IMR-90 (cell line): ENCODE measurements around the gene MLF2. TPM values are rescaled to one million over a fixed set of nuclear protein-coding genes. Genes with fewer than 3 reads are reported as not detected.

Experiments
- ATAC-seq: fragments of 200-7000 bp; cut with Tn5 transposase; 2 replicates; pipeline ENCODE4 v1.9.1; 2020; ENCODE audit warnings: low read depth, mild to moderate bottlenecking, moderate library complexity
- BruUV-seq: library from RNA; stranded (reverse); fragments of 400-500 nt; replicated peaks from 2 replicates; lab custom pipeline; 2021; lab: Mats Ljungman, UMichigan
- CTCF ChIA-PET: fragments of 300-600 bp; formaldehyde crosslinking; extraction: SDS; loops from one replicate; lab custom pipeline; 2021; ENCODE audit warnings: antibody characterized with exemption; lab: Yijun Ruan, JAX
- POLR2A ChIA-PET: fragments of 300-600 bp; sonication (Branson Sonifier 250); formaldehyde crosslinking; loops from one replicate; lab custom pipeline; 2022; ENCODE audit warnings: antibody characterized with exemption; ENCODE audit not compliant: unreplicated experiment; lab: Charles Lee
- DNase-seq: peaks from one replicate; pipeline ENCODE4 v3.0.0; 2013
- H2AFZ ChIP-seq: replicated peaks from 2 replicates; pipeline ENCODE3; 2013; ENCODE audit warnings: low read length, mild to moderate bottlenecking; ENCODE audit not compliant: poor library complexity
- H2AK5ac ChIP-seq: 2 replicates; pipeline ENCODE4 v1.6.1; 2013; ENCODE audit warnings: low read depth, low read length, inconsistent platforms
- H2AK9ac ChIP-seq: replicated peaks from 2 replicates; pipeline ENCODE3; 2013; ENCODE audit warnings: mild to moderate bottlenecking, low read depth, low read length, moderate library complexity; ENCODE audit not compliant: poor library complexity
- H2BK120ac ChIP-seq: 2 replicates; pipeline ENCODE4 v1.6.1; 2013; ENCODE audit warnings: low read depth, low read length, inconsistent platforms
- H2BK15ac ChIP-seq: 3 replicates; pipeline ENCODE4 v1.6.1; 2013; ENCODE audit warnings: low read depth, low read length, inconsistent platforms
- H2BK20ac ChIP-seq: 2 replicates; pipeline ENCODE4 v1.6.1; 2013; ENCODE audit warnings: low read depth, mild to moderate bottlenecking, inconsistent platforms, low read length, moderate library complexity
- H2BK5ac ChIP-seq: 2 replicates; pipeline ENCODE4 v1.6.1; 2013; ENCODE audit warnings: mild to moderate bottlenecking, low read depth, low read length, inconsistent platforms; ENCODE audit not compliant: poor library complexity, severe bottlenecking
- H3K14ac ChIP-seq: replicated peaks from 2 replicates; pipeline ENCODE4 v1.6.1; 2013; ENCODE audit warnings: low read depth, low read length, inconsistent platforms
- H3K18ac ChIP-seq: 2 replicates; pipeline ENCODE4 v1.6.1; 2013; ENCODE audit warnings: low read depth, low read length, control low read depth
- H3K23ac ChIP-seq: 2 replicates; pipeline ENCODE4 v1.6.1; 2013; ENCODE audit warnings: low read depth, low read length, inconsistent platforms
- H3K27ac ChIP-seq: 2 replicates; pipeline ENCODE4 v1.5.1; 2013; ENCODE audit warnings: mild to moderate bottlenecking, control low read depth, low read length; ENCODE audit not compliant: insufficient read depth
- H3K27me3 ChIP-seq: 2 replicates; pipeline ENCODE4 v1.6.1; 2013; ENCODE audit warnings: low read length; ENCODE audit not compliant: control insufficient read depth, insufficient read depth
- H3K36me3 ChIP-seq: 2 replicates; pipeline ENCODE4 v1.6.1; 2013; ENCODE audit warnings: low read length, mixed read lengths; ENCODE audit not compliant: control insufficient read depth, insufficient read depth
- H3K4ac ChIP-seq: 2 replicates; pipeline ENCODE4 v1.6.1; 2013; ENCODE audit warnings: low read depth, low read length, inconsistent platforms
- H3K4me1 ChIP-seq: 2 replicates; pipeline ENCODE4 v1.6.1; 2013; ENCODE audit warnings: low read length, mixed read lengths; ENCODE audit not compliant: control insufficient read depth, insufficient read depth
- H3K4me2 ChIP-seq: 2 replicates; pipeline ENCODE4 v1.6.1; 2013; ENCODE audit warnings: low read depth, mild to moderate bottlenecking, control low read depth, low read length, moderate library complexity
- H3K4me3 ChIP-seq: 2 replicates; pipeline ENCODE4 v1.5.1; 2013; ENCODE audit warnings: low read depth, mild to moderate bottlenecking, control low read depth, low read length, moderate library complexity; ENCODE audit not compliant: insufficient read depth
- H3K56ac ChIP-seq: 2 replicates; pipeline ENCODE4 v1.6.1; 2013; ENCODE audit warnings: low read length, inconsistent platforms; ENCODE audit not compliant: insufficient read depth; ENCODE audit errors: extremely low read depth
- H3K79me1 ChIP-seq, 2 experiments: 2 replicates each; pipeline ENCODE4 v1.6.1; 2013; ENCODE audit warnings: low read length in 2 of 2, inconsistent platforms in 1 of 2, low read depth in 1 of 2
- H3K9ac ChIP-seq: 2 replicates; pipeline ENCODE4 v1.6.1; 2013; ENCODE audit warnings: low read depth, low read length, control low read depth
- H3K9me1 ChIP-seq: 2 replicates; pipeline ENCODE4 v1.6.1; 2013; ENCODE audit warnings: low read length, inconsistent platforms; ENCODE audit not compliant: insufficient read depth
- H3K9me3 ChIP-seq: 2 replicates; pipeline ENCODE4 v1.6.1; 2013; ENCODE audit warnings: low read length; ENCODE audit not compliant: control insufficient read depth, insufficient read depth
- H4K20me1 ChIP-seq: 2 replicates; pipeline ENCODE4 v1.6.1; 2013; ENCODE audit warnings: low read length, inconsistent platforms; ENCODE audit not compliant: insufficient read depth
- H4K5ac ChIP-seq: 2 replicates; pipeline ENCODE4 v1.6.1; 2013; ENCODE audit warnings: mild to moderate bottlenecking, low read depth, low read length, control low read depth
- H4K8ac ChIP-seq, 2 experiments: 2 replicates each; pipeline ENCODE4 v1.6.1; 2013; ENCODE audit warnings: low read depth in 2 of 2, low read length in 2 of 2, control low read depth in 1 of 2, inconsistent platforms in 1 of 2
- H4K91ac ChIP-seq: 2 replicates; pipeline ENCODE4 v1.6.1; 2013; ENCODE audit warnings: low read depth, low read length, inconsistent platforms; ENCODE audit not compliant: insufficient read depth
- CEBPB ChIP-seq: IDR thresholded peaks from 2 replicates; pipeline ENCODE4 v1.6.1; 2012; ENCODE audit warnings: low read depth, low read length, improper control_type of control experiment
- CHD1 ChIP-seq: IDR thresholded peaks from 2 replicates; pipeline ENCODE4 v1.6.1; 2012; ENCODE audit warnings: low read depth, low read length, improper control_type of control experiment
- MAFK ChIP-seq: IDR thresholded peaks from 2 replicates; pipeline ENCODE4 v1.6.1; 2012; ENCODE audit warnings: low read depth, low read length, improper control_type of control experiment
- NFE2L2 ChIP-seq: fragments of 150-350 bp; IDR thresholded peaks from 2 replicates; pipeline ENCODE4 v1.6.1; 2016; ENCODE audit warnings: low read depth, mild to moderate bottlenecking, low read length
- RCOR1 ChIP-seq: IDR thresholded peaks from 2 replicates; pipeline ENCODE4 v1.6.1; 2012; ENCODE audit warnings: mild to moderate bottlenecking, low read length, improper control_type of control experiment; ENCODE audit not compliant: insufficient replicate concordance
- WGBS, 2 experiments: methylation state at CpG; one replicate each; pipeline versions ENCODE4 v1.1.5 to v1.1.7; 2013; ENCODE audit warnings: missing lambda C conversion rate in 2 of 2; ENCODE audit not compliant: insufficient read length in 1 of 2; ENCODE audit errors: extremely low coverage in 2 of 2; 5-methylcytosine and 5-hydroxymethylcytosine counted together
- dilution Hi-C: fragments of 300-500 bp; cut with HindIII; formaldehyde crosslinking; loops from one replicate; pipeline ENCODE4 v1.14.3; 2018; ENCODE audit warnings: low sequenced_read_pairs; ENCODE audit not compliant: unreplicated experiment
- in situ Hi-C: fragments of 300-500 bp; cut with MboI; formaldehyde crosslinking; loops from 3 replicates; pipeline ENCODE4 v1.14.3; 2019; ENCODE audit warnings: low sequenced_read_pairs, inconsistent platforms, mixed read lengths
- intact Hi-C: fragments of 100-400 bp; cut with micrococcal nuclease; formaldehyde crosslinking; loops from 2 replicates; pipeline ENCODE4 v1.10.0; 2022
- polyA plus RNA-seq, 3 experiments: library from polyadenylated mRNA; depleted of rRNA; stranded (reverse); fragments of >200 nt; gene quantifications; 2 replicates each; pipeline ENCODE4 v1.2.3, GENCODE V29; 2012; ENCODE audit warnings: low replicate concordance in 1 of 3
- total RNA-seq: library from RNA; depleted of rRNA; stranded (reverse); fragments of >200 nt; gene quantifications from 2 replicates; pipeline ENCODE4 v1.2.3, GENCODE V29; 2012
- TF ChIP-seq, protein P1 (sequence below): conservative IDR thresholded peaks from 2 replicates; pipeline ENCODE4 v1.5.1; 2012; ENCODE audit warnings: mild to moderate bottlenecking, low read depth, low read length, improper control_type of control experiment
- TF ChIP-seq, protein P2 (sequence below): fragments of 150-350 bp; IDR thresholded peaks from 2 replicates; pipeline ENCODE4 v1.6.1; 2016; ENCODE audit warnings: low read depth, mild to moderate bottlenecking, low read length, moderate library complexity, borderline replicate concordance

MLF2 gene
- total and polyA plus RNA-seq, 2 of the 4 experiments (the other 2 are of a cell fraction), result 236 to 403 TPM

DNA sequence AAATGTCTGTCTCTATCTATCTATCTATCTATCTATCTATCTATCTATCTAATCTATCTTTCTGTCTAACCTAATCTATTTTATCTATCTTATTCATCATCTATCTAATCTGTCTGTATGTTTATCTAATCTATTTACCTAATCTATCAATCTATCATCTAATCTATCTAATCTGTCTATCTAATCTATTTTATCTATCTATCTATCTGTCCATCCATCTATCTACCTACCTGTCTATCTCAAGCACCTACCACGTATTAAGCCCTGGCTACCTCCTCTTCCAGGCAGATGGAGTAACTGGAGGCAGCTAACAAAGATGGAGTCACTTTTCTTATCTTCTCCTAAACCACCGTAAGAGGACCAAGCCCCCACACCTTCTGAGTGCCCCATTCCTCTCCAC lies 42.1 kb upstream of the MLF2 start:
- Histone ChIP-seq H3K23ac (no peak overlapping the region), H3K56ac (no peak overlapping the region), H3K9me3 (no peaks in the 10 kb centered on the region), H3K27me3 (no peaks in the 10 kb centered on the region), H3K9ac (no peak overlapping the region), H2BK20ac (no peak overlapping the region), H4K91ac (no peak overlapping the region), H3K18ac (no peak overlapping the region), H2AK5ac (no peak overlapping the region), H2AFZ (no peak overlapping the region), H4K5ac (no peak overlapping the region), H3K4ac (no peak overlapping the region), H3K79me1 (peaks cover 0 to 10% of the 10 kb centered on the region in 2 experiments; a peak in 2 of 4 replicates), H2AK9ac (no peak overlapping the region), H3K36me3 (0 out of 2 replicates have a peak, but pooled peaks cover 2% of the 10 kb centered on the region), H4K20me1 (no peaks in the 10 kb centered on the region), H3K9me1 (no peaks in the 10 kb centered on the region), H3K4me3 (no peak overlapping the region), H4K8ac (no peak overlapping the region), H3K27ac (no peak overlapping the region), H2BK120ac (no peak overlapping the region), H3K14ac (no peak overlapping the region), H2BK15ac (no peak overlapping the region), H3K4me2 (no peak overlapping the region), H2BK5ac (no peak overlapping the region), H3K4me1 (peaks cover 14% of the 10 kb centered on the region)
- CTCF ChIA-PET, result no interaction called here
- ATAC-seq (no peak), DNase-seq (no peak)
- POLR2A ChIA-PET, result no interaction called here
- intact Hi-C loops, result no loop called here
- no TSS peak for BruUV-seq
- WGBS, 2 experiments, result no CpG with 5 or more reads among the region's 2 CpGs
- in situ Hi-C loops, result no loop called here
- dilution Hi-C loops, result no loop called here
- TF ChIP-seq CEBPB, result no peak
- no peak for TF ChIP-seq NFE2L2
- TF ChIP-seq RCOR1, result no peak
- TF ChIP-seq MAFK, result no peak
- TF ChIP-seq CHD1, result no peak
- TF ChIP-seq, protein P1, sequence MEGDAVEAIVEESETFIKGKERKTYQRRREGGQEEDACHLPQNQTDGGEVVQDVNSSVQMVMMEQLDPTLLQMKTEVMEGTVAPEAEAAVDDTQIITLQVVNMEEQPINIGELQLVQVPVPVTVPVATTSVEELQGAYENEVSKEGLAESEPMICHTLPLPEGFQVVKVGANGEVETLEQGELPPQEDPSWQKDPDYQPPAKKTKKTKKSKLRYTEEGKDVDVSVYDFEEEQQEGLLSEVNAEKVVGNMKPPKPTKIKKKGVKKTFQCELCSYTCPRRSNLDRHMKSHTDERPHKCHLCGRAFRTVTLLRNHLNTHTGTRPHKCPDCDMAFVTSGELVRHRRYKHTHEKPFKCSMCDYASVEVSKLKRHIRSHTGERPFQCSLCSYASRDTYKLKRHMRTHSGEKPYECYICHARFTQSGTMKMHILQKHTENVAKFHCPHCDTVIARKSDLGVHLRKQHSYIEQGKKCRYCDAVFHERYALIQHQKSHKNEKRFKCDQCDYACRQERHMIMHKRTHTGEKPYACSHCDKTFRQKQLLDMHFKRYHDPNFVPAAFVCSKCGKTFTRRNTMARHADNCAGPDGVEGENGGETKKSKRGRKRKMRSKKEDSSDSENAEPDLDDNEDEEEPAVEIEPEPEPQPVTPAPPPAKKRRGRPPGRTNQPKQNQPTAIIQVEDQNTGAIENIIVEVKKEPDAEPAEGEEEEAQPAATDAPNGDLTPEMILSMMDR, result no peak
- TF ChIP-seq, protein P2, sequence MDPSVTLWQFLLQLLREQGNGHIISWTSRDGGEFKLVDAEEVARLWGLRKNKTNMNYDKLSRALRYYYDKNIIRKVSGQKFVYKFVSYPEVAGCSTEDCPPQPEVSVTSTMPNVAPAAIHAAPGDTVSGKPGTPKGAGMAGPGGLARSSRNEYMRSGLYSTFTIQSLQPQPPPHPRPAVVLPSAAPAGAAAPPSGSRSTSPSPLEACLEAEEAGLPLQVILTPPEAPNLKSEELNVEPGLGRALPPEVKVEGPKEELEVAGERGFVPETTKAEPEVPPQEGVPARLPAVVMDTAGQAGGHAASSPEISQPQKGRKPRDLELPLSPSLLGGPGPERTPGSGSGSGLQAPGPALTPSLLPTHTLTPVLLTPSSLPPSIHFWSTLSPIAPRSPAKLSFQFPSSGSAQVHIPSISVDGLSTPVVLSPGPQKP, result no peak
